GM23338 (cell line): Measurements from ENCODE around the gene KBTBD12. TPM values are rescaled to one million over a fixed set of nuclear protein-coding genes. Genes with fewer than 3 reads are reported as not detected.
A peak's percentile ranks its signal among the peaks of the same experiment; 100 is the strongest.

Experiments used
- ATAC-seq: fragments of 200-7000 bp; cut with Tn5 transposase; 3 replicates; pipeline ENCODE4 v1.9.1; 2020
- DNase-seq: peaks from one replicate; pipeline ENCODE4 v3.0.0-alpha.2; 2015; ENCODE audit warnings: low spot score
- H2AFZ ChIP-seq: fragments of 200-600 bp; sonication (generic); 2 replicates; pipeline ENCODE4 v1.8.0; 2016; ENCODE audit warnings: antibody characterized with exemption, mild to moderate bottlenecking, moderate library complexity
- H3F3A ChIP-seq: fragments of 200-600 bp; sonication (generic); replicated peaks from 2 replicates; pipeline ENCODE4 v1.8.0; 2017; ENCODE audit warnings: antibody characterized with exemption, mixed run types, low read depth
- H3K27ac ChIP-seq: fragments of 200-600 bp; sonication (generic); 2 replicates; pipeline ENCODE4 v1.6.1; 2016; ENCODE audit warnings: low read depth
- H3K27me3 ChIP-seq: fragments of 200-600 bp; sonication (generic); 2 replicates; pipeline ENCODE4 v1.8.0; 2016; ENCODE audit warnings: mild to moderate bottlenecking, mixed run types, moderate library complexity; ENCODE audit not compliant: insufficient read depth
- H3K36me3 ChIP-seq: fragments of 200-600 bp; sonication (generic); 2 replicates; pipeline ENCODE4 v1.8.0; 2016; ENCODE audit warnings: mild to moderate bottlenecking; ENCODE audit not compliant: insufficient read depth
- H3K4me1 ChIP-seq: fragments of 200-600 bp; sonication (generic); 2 replicates; pipeline ENCODE4 v1.8.0; 2016; ENCODE audit warnings: mild to moderate bottlenecking, moderate library complexity; ENCODE audit not compliant: insufficient read depth
- H3K4me2 ChIP-seq: fragments of 200-600 bp; sonication (generic); 2 replicates; pipeline ENCODE4 v1.7.1; 2017; ENCODE audit warnings: mixed run types
- H3K4me3 ChIP-seq: fragments of 200-600 bp; sonication (generic); 2 replicates; pipeline ENCODE4 v1.6.1; 2016; ENCODE audit warnings: mixed run types
- H3K79me2 ChIP-seq: fragments of 200-600 bp; sonication (generic); replicated peaks from 2 replicates; pipeline ENCODE4 v1.8.0; 2017; ENCODE audit warnings: mild to moderate bottlenecking; ENCODE audit not compliant: insufficient read depth
- H3K9me2 ChIP-seq: fragments of 200-600 bp; sonication (generic); 2 replicates; pipeline ENCODE4 v1.8.0; 2017; ENCODE audit not compliant: insufficient read depth
- H4K20me1 ChIP-seq: fragments of 200-600 bp; sonication (generic); replicated peaks from 2 replicates; pipeline ENCODE4 v1.8.0; 2017; ENCODE audit warnings: mild to moderate bottlenecking; ENCODE audit not compliant: insufficient read depth
- H3K27ac Mint-ChIP-seq: 2 replicates; pipeline ENCODE4 v1.8.0; 2020; ENCODE audit warnings: inconsistent platforms, mild to moderate bottlenecking, moderate library complexity, mixed read lengths
- H3K27me3 Mint-ChIP-seq: 3 replicates; pipeline ENCODE4 v1.8.0; 2022; ENCODE audit warnings: low read depth, mild to moderate bottlenecking, moderate library complexity, mixed read lengths, inconsistent platforms; ENCODE audit not compliant: insufficient read depth, poor library complexity
- H3K36me3 Mint-ChIP-seq: 3 replicates; pipeline ENCODE4 v1.8.0; 2021; ENCODE audit warnings: low read depth, mild to moderate bottlenecking, inconsistent platforms, moderate library complexity, mixed read lengths
- H3K4me1 Mint-ChIP-seq: 3 replicates; pipeline ENCODE4 v1.8.0; 2020; ENCODE audit warnings: mild to moderate bottlenecking, inconsistent platforms, mixed read lengths
- H3K4me3 Mint-ChIP-seq: 3 replicates; pipeline ENCODE4 v1.8.0; 2021; ENCODE audit warnings: moderate library complexity, mild to moderate bottlenecking, inconsistent platforms, mixed read lengths
- H3K9me3 Mint-ChIP-seq: 3 replicates; pipeline ENCODE4 v1.8.0; 2020; ENCODE audit warnings: moderate library complexity, mild to moderate bottlenecking, inconsistent platforms, mixed read lengths
- CREB1 ChIP-seq: fragments of 250-450 bp; sonication (Bioruptor Pico); IDR thresholded peaks from 2 replicates; pipeline ENCODE4 v1.5.0; 2020; ENCODE audit warnings: low read depth, mild to moderate bottlenecking, moderate library complexity
- EZH2 ChIP-seq: fragments of 200-600 bp; sonication (generic); IDR thresholded peaks from one replicate; pipeline ENCODE4 v1.8.0; 2017; ENCODE audit warnings: antibody characterized with exemption, mild to moderate bottlenecking, low read depth; ENCODE audit not compliant: unreplicated experiment
- EZH2phosphoT487 ChIP-seq: fragments of 200-600 bp; sonication (generic); IDR thresholded peaks from one replicate; pipeline ENCODE4 v1.8.1; 2018; ENCODE audit warnings: antibody characterized with exemption; ENCODE audit not compliant: unreplicated experiment
- JUNB ChIP-seq: IDR thresholded peaks from one replicate; pipeline ENCODE4 v1.6.1; 2016; ENCODE audit warnings: antibody characterized with exemption; ENCODE audit not compliant: unreplicated experiment
- NANOG ChIP-seq: IDR thresholded peaks from 2 replicates; pipeline ENCODE4 v1.6.1; 2016; ENCODE audit warnings: antibody characterized with exemption, borderline replicate concordance
- POLR2AphosphoS5 ChIP-seq: IDR thresholded peaks from 2 replicates; pipeline ENCODE4 v1.6.1; 2016; ENCODE audit warnings: antibody characterized with exemption, low read depth
- STAT1 ChIP-seq: IDR thresholded peaks from one replicate; pipeline ENCODE4 v1.6.1; 2016; ENCODE audit warnings: antibody characterized with exemption; ENCODE audit not compliant: unreplicated experiment
- ZNF114 ChIP-seq: fragments of 250-450 bp; sonication (Bioruptor Pico); IDR thresholded peaks from 2 replicates; pipeline ENCODE4 v1.5.0; 2020; ENCODE audit warnings: mild to moderate bottlenecking, moderate library complexity
- ZNF331 ChIP-seq: fragments of 250-450 bp; sonication (Bioruptor Pico); IDR thresholded peaks from 2 replicates; pipeline ENCODE4 v1.5.0; 2020; ENCODE audit warnings: low read depth, mild to moderate bottlenecking, moderate library complexity
- polyA plus RNA-seq: library from polyadenylated mRNA; unstranded; fragments of >200 nt; fragmentation: Nextera tagmentation; extraction: Ambion mirVana; gene quantifications from 2 replicates; pipeline ENCODE4 v1.2.1, GENCODE V29; 2016
- total RNA-seq: library from RNA; depleted of rRNA; stranded (reverse); fragments of >200 nt; shearing (Covaris generic); gene quantifications from 2 replicates; pipeline ENCODE4 v1.2.3, GENCODE V29; 2014
- TF ChIP-seq, protein P1 (sequence below), 2 experiments: fragments of 200-600 bp in 1 of 2; sonication (generic) in 1 of 2; conservative IDR thresholded peaks; 2 replicates each; pipeline versions ENCODE4 v1.5.1 to v1.6.1; 2016 to 2017; ENCODE audit warnings: antibody characterized with exemption in 2 of 2, low read depth in 2 of 2, mild to moderate bottlenecking in 2 of 2, moderate library complexity in 1 of 2
- TF ChIP-seq, protein P2 (sequence below): fragments of 250-450 bp; sonication (Bioruptor Pico); IDR thresholded peaks from 2 replicates; pipeline ENCODE4 v1.5.0; 2020; ENCODE audit warnings: mild to moderate bottlenecking, moderate library complexity
- TF ChIP-seq, protein P3 (sequence below): IDR thresholded peaks from one replicate; pipeline ENCODE4 v1.6.1; 2018; ENCODE audit warnings: antibody characterized with exemption; ENCODE audit not compliant: unreplicated experiment

Gene KBTBD12
- total and polyA plus RNA-seq, 2 experiments from 2014 or later, result 0.53 to 0.69 TPM

DNA sequence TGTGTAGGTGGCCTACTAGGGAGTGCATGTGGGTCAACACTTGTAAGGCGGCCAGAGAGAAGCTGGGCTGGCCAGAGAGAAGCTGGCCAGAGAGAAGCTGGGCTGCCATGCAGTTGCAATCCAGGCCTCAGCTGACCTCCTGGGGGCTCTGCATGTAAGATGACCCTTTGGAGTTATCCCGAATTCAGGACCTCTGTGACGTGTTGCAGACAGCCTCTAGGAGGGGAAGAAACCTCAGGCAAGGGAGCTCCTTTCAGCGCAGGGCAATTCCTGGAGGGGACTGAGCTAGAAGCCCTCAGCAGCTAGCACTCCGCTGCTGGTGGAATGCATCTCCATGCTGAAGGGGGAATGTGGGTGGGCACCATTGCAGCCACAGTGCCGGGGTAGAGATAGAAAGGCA lies 15.8 kb upstream of the KBTBD12 start (continued):
- TF ChIP-seq, protein P1, sequence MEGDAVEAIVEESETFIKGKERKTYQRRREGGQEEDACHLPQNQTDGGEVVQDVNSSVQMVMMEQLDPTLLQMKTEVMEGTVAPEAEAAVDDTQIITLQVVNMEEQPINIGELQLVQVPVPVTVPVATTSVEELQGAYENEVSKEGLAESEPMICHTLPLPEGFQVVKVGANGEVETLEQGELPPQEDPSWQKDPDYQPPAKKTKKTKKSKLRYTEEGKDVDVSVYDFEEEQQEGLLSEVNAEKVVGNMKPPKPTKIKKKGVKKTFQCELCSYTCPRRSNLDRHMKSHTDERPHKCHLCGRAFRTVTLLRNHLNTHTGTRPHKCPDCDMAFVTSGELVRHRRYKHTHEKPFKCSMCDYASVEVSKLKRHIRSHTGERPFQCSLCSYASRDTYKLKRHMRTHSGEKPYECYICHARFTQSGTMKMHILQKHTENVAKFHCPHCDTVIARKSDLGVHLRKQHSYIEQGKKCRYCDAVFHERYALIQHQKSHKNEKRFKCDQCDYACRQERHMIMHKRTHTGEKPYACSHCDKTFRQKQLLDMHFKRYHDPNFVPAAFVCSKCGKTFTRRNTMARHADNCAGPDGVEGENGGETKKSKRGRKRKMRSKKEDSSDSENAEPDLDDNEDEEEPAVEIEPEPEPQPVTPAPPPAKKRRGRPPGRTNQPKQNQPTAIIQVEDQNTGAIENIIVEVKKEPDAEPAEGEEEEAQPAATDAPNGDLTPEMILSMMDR (conservative IDR thresholded peaks at IDR 0.05; ENCODE audit: low read depth in 2 of 2), result no peak
- no peak for TF ChIP-seq NANOG
- no peak for TF ChIP-seq STAT1
- TF ChIP-seq ZNF331 (CRISPR knock-in tag), result no peak
- TF ChIP-seq CREB1, result no peak
- no peak for TF ChIP-seq EZH2
- no peak for TF ChIP-seq JUNB

DNA sequence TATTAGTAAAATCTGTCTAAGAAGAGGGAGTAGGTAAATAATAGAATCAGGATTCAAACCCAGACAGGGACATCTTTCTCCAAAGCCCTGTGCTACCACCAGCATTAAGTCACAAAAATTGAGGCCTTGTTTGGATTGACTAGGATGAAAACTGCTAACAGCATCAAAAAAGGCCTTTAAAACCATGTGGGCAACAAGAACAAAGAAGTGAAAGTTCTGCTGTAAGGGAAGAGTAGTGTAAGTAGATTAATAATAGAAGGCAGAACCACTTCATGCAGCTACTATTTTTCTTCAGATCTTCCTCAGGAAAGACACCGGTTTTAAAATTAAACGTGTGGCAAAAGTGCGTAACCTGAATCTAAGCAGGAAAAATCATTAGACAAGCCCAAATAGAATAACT lies 15.3 kb upstream of the KBTBD12 start:
- Histone ChIP-seq H2AFZ (peak overlapping the region; percentile 56; the same call in 1 of the 2 replicates), H3F3A (no peaks in the 10 kb centered on the region), H4K20me1 (no peaks in the 10 kb centered on the region), H3K79me2 (no peaks in the 10 kb centered on the region), H3K4me3 (no peak overlapping the region), H3K9me2 (no peaks in the 10 kb centered on the region), H3K27me3 (no peaks in the 10 kb centered on the region), H3K4me1 (no peaks in the 10 kb centered on the region), H3K4me2 (no peak overlapping the region), H3K36me3 (no peaks in the 10 kb centered on the region), H3K27ac (no peak overlapping the region)
- Mint-ChIP-seq H3K27me3 (no peaks in the 10 kb centered on the region), H3K36me3 (no peaks in the 10 kb centered on the region), H3K27ac (no peak overlapping the region), H3K9me3 (no peaks in the 10 kb centered on the region), H3K4me1 (no peaks in the 10 kb centered on the region), H3K4me3 (no peak overlapping the region)
- DNase-seq (no peak), ATAC-seq (no peak)
- TF ChIP-seq POLR2AphosphoS5, result no peak
- no peak for TF ChIP-seq NANOG
- TF ChIP-seq, protein P1 (conservative IDR thresholded peaks at IDR 0.05; ENCODE audit: low read depth in 2 of 2), result no peak
- no peak for TF ChIP-seq JUNB
- no peak for TF ChIP-seq STAT1
- no peak for TF ChIP-seq EZH2
- TF ChIP-seq, protein P2, sequence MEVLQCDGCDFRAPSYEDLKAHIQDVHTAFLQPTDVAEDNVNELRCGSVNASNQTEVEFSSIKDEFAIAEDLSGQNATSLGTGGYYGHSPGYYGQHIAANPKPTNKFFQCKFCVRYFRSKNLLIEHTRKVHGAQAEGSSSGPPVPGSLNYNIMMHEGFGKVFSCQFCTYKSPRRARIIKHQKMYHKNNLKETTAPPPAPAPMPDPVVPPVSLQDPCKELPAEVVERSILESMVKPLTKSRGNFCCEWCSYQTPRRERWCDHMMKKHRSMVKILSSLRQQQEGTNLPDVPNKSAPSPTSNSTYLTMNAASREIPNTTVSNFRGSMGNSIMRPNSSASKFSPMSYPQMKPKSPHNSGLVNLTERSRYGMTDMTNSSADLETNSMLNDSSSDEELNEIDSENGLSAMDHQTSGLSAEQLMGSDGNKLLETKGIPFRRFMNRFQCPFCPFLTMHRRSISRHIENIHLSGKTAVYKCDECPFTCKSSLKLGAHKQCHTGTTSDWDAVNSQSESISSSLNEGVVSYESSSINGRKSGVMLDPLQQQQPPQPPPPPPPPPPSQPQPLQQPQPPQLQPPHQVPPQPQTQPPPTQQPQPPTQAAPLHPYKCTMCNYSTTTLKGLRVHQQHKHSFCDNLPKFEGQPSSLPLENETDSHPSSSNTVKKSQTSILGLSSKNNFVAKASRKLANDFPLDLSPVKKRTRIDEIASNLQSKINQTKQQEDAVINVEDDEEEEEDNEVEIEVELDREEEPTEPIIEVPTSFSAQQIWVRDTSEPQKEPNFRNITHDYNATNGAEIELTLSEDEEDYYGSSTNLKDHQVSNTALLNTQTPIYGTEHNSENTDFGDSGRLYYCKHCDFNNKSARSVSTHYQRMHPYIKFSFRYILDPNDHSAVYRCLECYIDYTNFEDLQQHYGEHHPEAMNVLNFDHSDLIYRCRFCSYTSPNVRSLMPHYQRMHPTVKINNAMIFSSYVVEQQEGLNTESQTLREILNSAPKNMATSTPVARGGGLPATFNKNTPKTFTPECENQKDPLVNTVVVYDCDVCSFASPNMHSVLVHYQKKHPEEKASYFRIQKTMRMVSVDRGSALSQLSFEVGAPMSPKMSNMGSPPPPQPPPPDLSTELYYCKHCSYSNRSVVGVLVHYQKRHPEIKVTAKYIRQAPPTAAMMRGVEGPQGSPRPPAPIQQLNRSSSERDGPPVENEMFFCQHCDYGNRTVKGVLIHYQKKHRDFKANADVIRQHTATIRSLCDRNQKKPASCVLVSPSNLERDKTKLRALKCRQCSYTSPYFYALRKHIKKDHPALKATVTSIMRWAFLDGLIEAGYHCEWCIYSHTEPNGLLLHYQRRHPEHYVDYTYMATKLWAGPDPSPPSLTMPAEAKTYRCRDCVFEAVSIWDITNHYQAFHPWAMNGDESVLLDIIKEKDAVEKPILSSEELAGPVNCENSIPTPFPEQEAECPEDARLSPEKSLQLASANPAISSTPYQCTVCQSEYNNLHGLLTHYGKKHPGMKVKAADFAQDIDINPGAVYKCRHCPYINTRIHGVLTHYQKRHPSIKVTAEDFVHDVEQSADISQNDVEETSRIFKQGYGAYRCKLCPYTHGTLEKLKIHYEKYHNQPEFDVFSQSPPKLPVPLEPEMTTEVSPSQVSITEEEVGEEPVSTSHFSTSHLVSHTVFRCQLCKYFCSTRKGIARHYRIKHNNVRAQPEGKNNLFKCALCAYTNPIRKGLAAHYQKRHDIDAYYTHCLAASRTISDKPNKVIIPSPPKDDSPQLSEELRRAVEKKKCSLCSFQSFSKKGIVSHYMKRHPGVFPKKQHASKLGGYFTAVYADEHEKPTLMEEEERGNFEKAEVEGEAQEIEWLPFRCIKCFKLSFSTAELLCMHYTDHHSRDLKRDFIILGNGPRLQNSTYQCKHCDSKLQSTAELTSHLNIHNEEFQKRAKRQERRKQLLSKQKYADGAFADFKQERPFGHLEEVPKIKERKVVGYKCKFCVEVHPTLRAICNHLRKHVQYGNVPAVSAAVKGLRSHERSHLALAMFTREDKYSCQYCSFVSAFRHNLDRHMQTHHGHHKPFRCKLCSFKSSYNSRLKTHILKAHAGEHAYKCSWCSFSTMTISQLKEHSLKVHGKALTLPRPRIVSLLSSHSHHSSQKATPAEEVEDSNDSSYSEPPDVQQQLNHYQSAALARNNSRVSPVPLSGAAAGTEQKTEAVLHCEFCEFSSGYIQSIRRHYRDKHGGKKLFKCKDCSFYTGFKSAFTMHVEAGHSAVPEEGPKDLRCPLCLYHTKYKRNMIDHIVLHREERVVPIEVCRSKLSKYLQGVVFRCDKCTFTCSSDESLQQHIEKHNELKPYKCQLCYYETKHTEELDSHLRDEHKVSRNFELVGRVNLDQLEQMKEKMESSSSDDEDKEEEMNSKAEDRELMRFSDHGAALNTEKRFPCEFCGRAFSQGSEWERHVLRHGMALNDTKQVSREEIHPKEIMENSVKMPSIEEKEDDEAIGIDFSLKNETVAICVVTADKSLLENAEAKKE, result no peak
- no peak for TF ChIP-seq EZH2phosphoT487
- TF ChIP-seq, protein P3, sequence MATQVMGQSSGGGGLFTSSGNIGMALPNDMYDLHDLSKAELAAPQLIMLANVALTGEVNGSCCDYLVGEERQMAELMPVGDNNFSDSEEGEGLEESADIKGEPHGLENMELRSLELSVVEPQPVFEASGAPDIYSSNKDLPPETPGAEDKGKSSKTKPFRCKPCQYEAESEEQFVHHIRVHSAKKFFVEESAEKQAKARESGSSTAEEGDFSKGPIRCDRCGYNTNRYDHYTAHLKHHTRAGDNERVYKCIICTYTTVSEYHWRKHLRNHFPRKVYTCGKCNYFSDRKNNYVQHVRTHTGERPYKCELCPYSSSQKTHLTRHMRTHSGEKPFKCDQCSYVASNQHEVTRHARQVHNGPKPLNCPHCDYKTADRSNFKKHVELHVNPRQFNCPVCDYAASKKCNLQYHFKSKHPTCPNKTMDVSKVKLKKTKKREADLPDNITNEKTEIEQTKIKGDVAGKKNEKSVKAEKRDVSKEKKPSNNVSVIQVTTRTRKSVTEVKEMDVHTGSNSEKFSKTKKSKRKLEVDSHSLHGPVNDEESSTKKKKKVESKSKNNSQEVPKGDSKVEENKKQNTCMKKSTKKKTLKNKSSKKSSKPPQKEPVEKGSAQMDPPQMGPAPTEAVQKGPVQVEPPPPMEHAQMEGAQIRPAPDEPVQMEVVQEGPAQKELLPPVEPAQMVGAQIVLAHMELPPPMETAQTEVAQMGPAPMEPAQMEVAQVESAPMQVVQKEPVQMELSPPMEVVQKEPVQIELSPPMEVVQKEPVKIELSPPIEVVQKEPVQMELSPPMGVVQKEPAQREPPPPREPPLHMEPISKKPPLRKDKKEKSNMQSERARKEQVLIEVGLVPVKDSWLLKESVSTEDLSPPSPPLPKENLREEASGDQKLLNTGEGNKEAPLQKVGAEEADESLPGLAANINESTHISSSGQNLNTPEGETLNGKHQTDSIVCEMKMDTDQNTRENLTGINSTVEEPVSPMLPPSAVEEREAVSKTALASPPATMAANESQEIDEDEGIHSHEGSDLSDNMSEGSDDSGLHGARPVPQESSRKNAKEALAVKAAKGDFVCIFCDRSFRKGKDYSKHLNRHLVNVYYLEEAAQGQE, result no peak
- no peak for TF ChIP-seq ZNF114 (CRISPR knock-in tag)
